Activated T-helper 9 cell treated with anti-CD3 and anti-CD28 coated beads, Interleukin-2, amount 50 U/mL, for 16 hours (primary cell): ENCODE measurements around the gene SCUBE3.

ENCODE experiments used
- DNase-seq: peaks from one replicate; pipeline ENCODE4 v3.0.0-alpha.2; 2020; ENCODE audit warnings: low read depth

The SCUBE3 gene

DNA sequence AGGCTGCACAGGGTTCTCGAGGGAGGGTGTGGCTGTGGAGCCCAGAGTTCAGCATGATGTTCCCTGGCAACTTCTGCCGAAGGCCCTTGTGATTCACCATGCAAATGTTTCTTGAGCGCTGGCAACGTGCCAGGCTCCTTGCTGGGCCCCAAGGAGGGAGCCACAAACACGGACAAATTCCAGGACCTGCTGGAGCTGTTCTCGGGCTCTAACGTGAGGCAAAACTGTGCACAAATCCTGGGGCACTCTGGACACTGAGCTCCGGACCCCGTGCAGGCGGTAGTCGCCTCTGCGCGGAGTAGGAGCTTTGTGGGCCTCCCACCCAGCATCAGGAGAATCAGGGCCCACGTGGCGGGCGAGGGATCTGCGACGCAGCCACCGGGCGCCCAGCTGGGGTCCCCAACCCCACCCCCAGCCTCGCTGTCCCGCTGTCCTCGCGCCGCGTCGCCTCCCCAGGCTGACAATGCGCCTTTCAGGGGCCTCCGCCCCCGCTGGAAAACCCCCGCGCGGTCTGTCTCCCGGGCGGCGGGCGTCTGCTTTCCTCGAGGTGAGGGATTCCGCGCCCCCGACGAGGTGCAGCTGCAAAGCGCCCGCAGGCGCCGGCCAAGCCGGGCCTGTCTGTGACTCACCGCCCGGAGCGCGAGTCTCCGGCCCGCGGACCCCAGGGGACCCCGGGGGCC, 31.7 kb upstream of the SCUBE3 start:
- DNase-seq = no peak

DNA sequence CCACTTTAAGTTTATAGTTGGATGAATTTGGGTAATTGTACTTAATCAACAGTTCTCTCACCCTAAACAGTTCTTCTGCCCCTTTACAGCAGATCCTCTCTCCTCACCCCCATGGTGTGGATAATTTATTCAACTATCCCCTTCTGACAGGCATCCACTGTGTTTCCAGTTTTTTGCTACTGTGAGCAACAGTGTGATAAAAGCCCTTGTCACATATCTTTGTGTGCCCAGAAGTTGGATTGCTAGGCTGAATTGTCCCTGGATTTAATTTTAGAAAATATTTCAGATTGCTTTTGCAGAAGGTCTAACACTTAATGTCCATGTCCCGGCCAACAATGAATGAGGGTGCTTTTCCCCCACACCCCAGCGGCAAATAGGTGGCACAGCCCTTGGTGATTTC, 30.5 kb upstream of the SCUBE3 start:
- no peak for DNase-seq

- DNase-seq = no peak
These were observed 29.8 kb upstream of the SCUBE3 start for GRCh38 chr6:35183935-35184334.

- no peak for DNase-seq
These were observed 29.0 kb upstream of the SCUBE3 start for GRCh38 chr6:35184580-35185301.

GRCh38 chr6:35185302-35185681, 28.5 kb upstream of the SCUBE3 start:
- DNase-seq = no peak

DNA sequence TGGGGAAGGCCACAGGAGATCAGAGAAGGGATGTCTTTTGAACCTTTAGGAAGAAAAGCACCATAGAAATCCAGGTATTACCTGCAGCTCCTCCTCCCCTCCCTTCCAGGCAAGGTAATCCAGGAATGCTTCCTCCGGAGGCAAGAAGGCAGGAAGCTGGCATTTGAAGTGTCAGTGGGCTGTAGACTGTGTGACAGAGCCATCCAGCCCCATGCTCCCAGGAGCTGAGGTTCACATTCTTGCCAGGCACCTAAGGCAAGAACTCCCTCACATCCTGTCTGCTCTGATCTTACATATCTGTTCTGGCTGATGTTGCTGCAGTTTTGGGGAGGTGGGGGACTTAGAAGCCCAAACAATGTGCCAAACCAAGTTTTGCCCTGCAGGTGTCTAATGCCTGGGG, 27.8 kb upstream of the SCUBE3 start:
- no peak for DNase-seq

GRCh38 chr6:35186571-35186970, 27.2 kb upstream of the SCUBE3 start:
- no peak for DNase-seq

GRCh38 chr6:35188886-35189285, 24.9 kb upstream of the SCUBE3 start:
- no peak for DNase-seq

DNA sequence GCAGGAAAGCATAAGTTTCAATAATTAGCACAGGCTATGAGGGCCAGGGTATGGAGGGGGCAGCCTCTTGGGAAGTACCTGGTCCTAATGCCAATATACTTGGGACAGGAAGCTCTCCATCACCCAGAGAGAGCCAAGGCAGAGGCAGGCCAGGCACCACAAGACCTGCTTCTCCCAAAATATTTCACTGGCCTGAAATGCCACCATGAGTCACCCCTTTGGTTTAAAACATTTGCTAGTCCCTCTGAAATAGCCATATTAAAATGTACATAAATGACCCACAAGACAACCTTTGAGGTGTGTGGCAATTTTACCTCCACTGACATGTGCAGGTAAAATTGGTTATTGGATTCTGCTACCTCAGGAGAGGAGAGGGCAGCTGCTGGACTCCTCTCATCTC, 23.4 kb upstream of the SCUBE3 start:
- no peak for DNase-seq

GRCh38 chr6:35191889-35192288, 21.9 kb upstream of the SCUBE3 start:
- no peak for DNase-seq

GRCh38 chr6:35192301-35192860, 21.4 kb upstream of the SCUBE3 start:
- no peak for DNase-seq

DNA sequence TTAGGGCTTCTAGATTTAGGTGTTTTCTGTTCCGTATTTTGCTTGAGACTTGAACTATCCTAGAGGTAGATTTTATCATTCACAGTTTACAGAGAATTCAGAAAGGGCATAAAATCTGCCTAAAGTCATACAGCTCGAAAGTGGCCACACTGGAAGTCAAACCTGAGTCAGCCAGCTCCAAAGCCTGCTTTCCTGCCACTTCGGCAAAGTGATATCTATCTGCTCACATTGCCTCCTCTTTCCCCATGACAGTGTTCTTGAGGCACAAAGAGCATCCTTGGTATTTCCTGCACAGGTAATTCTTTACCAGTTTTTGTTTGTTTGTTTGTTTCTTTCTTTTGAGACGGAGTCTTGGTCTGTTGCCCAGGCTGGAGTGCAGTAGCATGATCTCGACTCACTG, 19.4 kb upstream of the SCUBE3 start:
- no peak for DNase-seq

GRCh38 chr6:35195120-35195780, 18.5 kb upstream of the SCUBE3 start:
- no peak for DNase-seq

DNA sequence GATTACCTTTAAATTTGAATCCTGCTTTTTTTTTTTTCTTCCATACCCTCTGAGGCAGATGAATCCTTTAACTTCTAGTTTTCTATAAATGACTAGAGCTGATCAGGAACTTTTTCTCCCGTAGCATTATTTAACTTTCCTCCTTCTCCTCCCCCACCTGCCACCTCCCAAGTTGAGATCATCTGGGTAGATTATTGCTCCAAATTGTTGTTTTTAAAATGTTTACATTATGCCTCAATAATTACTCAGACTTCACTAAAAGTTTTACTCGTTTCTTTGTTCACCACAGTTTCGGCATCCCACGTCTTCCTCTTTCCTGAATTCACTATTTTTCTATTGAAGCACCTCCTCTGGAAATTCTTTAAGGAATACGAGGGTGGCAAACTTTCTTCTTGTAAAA, 16.6 kb upstream of the SCUBE3 start:
- no peak for DNase-seq

GRCh38 chr6:35199866-35200265, 13.9 kb upstream of the SCUBE3 start:
- no peak for DNase-seq

GRCh38 chr6:35202066-35202546, 11.7 kb upstream of the SCUBE3 start:
- DNase-seq = no peak

- no peak for DNase-seq
These were observed 10.5 kb upstream of the SCUBE3 start for GRCh38 chr6:35203152-35203670.

GRCh38 chr6:35203680-35204079, 10.1 kb upstream of the SCUBE3 start:
- DNase-seq = no peak

DNA sequence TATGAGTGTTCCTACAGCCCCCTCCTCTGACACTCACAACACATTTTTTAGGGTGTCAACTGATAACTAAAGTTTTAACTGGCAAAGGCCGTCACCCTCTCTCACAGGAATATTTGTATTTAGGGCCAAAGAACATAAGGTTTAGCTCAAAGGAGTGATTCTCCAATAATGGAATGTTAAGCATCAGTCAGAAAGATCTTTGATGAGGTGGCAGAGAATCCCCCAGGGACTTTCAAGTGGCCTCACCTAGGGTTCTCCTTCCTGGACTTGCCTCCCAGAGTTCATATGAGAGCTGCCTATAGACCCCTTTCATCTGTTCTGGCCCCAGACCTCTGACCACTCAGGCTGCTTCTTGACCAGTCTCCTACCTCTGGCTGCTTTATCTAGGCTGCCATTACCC, 7.4 kb upstream of the SCUBE3 start:
- no peak for DNase-seq

GRCh38 chr6:35208419-35208818, 5.3 kb upstream of the SCUBE3 start:
- no peak for DNase-seq

DNA sequence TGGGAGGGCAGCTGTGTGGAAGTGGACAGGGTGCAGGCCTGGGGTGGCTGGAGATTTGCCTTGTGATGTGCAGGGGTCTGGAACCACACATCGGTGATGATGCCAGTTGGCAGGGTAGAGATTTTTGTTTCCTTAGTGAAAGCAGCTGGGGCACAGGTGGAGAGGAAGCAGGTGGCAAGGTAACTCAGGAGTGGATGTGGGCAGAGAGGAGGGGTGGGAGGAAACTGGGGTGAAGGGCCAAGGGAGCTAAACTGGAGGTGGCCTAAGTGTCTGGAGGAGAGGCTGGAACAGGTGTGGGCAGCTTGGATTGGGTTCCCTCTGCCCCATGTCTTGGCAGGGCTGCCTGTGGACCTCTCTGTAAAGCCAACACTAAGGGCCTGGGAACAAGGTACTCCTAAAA, 4.7 kb upstream of the SCUBE3 start:
- DNase-seq = no peak

DNA sequence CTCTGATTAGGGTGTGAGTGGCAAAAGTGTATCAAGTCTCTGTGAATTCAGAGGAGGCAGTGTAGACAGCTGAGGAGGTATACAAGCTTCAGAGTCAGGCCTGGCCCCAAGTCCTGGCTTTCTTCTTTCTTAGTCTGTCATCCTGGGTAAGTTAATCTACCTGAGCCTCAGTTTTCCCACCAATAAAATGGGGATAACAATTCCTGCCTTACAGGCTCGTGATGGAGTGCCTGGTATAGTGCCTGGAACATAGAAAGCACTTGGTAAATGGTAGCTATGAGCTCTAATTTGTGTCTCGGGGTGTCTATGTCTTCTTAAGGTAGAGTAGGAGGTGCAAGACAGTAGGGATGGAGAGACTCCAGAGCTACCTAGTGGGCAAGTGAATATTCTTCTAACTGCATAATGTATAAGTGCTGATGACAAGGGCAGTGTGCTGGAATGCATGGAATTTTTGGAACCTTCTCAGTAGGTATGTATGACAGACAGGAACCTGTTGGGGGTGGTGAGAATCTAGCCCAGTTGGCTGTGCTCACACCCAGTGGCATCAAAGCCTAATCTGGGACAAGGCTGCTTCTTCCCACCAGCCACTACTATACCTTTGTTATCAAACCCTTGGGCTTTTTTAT, 4.0 kb upstream of the SCUBE3 start:
- DNase-seq = no peak
